Ovary (tissue), 3 donors: ENCODE results near the gene FAM114A2.

Source experiments
- CTCF ChIP-seq, 3 donors: fragments of 450-650 bp in 2 of 3; fragments of 200-600 bp in 1 of 3; IDR thresholded peaks; one replicate each; pipeline versions ENCODE4 v1.5.1 to v1.8.0; 2016 to 2022; ENCODE audit warnings: antibody characterized with exemption in 3 of 3, mild to moderate bottlenecking in 1 of 3
- EP300 ChIP-seq: sonication (generic); formaldehyde crosslinking; IDR thresholded peaks from one replicate; pipeline ENCODE4 v1.6.1; 2017; ENCODE audit warnings: antibody characterized with exemption
- POLR2A ChIP-seq: fragments of 450-650 bp; IDR thresholded peaks from one replicate; pipeline ENCODE4 v1.6.1; 2017; ENCODE audit warnings: antibody characterized with exemption, mild to moderate bottlenecking, moderate library complexity
- donor health status: DM: no; HTN: no; CAD: no.

GRCh38 chr5:154071799-154072413 is 33.2 kb upstream of the FAM114A2 start:
- TF ChIP-seq CTCF (IDR thresholded peaks at IDR 0.05) (no peak), POLR2A (no peak), EP300 (no peak)
